IPS-11a (cell line): ENCODE measurements around the gene LGALS7B.
A peak's percentile ranks its signal among the peaks of the same experiment; 100 is the strongest.
"Not testable (repeated sequence)": the region's sequence is repeated elsewhere in the genome, so short reads cannot be mapped to it uniquely, and the experiment has no call there.

Experiments used
- H3K4me3 ChIP-seq: one replicate; pipeline ENCODE4 v1.5.1; 2013; ENCODE audit warnings: low read depth, low read length, control low read depth

Gene LGALS7B

DNA sequence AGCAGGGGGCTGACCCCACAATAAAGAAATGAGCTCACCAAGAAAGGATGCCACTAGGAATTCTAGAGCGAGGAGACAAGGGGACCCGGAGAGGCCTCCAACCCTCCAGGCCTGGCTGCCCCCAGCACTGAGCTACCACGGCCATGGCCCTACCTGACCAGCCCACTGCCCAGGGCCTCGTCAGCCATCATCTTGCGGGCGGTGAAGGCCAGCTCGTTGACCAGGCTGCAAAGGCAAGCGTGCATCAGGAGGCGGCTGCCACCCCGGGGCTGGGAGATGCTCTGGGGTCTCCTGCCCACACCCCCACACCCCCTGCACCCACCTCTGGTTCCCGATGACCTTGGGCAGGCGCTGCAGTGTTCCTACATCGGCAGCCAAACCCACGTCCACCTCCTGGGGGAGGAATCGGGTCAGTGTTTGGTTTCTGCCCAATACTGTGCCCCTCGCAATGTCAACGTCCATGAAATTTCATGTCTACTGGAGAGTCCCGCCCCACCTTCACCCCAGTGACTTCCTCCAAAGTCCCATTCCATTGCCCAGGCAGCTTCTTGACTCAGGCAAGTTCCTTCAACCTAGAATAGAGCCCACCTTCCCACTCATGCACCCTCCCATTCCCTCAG lies 27.2 kb downstream of the LGALS7B start:
- H3K4me3 ChIP-seq, result no peak overlapping the region

DNA sequence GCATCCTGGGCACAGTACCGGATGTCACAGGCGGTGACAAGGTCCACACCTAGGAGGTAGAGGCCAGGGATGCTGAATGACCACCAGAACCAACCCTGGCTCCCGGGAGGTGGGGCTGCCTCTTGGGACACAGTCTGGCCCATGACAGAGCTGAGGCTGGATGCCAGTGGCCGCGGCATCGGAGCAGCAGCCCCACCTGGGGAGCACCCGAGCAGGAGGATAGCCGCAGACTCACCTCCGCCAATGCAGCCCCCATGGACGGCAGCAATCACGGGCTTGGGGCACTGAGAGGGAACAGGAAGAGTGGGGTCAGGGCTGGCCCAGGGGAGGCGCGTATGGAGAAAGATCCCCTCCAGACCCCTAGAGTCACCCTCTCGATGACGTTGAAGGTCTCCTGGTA lies 28.1 kb downstream of the LGALS7B start:
- no peak overlapping the region for H3K4me3 ChIP-seq

DNA sequence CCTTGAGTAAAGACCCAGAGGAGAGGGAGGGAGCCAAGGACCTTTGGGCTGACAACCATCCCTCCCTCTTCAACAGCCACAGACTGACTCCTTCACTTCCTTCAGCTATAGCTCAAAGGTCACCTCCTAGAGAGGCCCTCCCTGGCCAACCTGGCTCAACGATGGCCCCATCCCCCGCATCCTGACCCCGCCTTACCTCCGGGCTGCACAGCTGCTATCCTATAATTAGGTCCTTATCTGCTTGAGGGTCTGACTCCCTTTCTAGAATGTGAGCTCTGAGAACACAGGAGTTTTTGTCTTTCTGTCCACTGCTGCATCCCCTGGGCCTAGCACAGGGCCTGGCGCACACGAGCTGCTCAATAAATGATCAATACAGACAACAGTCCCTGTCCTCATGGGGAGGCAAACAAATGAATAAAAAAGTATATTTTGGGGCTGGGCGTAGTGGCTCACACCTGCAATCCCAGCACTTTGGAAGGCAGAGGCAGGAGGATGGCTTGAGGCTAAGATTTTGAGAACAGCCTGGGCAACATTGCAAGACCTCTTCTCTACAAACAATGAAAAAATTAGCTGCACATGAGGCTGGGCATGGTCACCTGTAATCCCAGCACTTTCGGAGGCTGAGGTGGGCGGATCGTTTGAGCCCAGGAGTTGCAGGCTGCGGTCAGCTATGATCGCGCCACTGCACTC lies 30.4 kb downstream of the LGALS7B start:
- H3K4me3 ChIP-seq, result no peak overlapping the region

DNA sequence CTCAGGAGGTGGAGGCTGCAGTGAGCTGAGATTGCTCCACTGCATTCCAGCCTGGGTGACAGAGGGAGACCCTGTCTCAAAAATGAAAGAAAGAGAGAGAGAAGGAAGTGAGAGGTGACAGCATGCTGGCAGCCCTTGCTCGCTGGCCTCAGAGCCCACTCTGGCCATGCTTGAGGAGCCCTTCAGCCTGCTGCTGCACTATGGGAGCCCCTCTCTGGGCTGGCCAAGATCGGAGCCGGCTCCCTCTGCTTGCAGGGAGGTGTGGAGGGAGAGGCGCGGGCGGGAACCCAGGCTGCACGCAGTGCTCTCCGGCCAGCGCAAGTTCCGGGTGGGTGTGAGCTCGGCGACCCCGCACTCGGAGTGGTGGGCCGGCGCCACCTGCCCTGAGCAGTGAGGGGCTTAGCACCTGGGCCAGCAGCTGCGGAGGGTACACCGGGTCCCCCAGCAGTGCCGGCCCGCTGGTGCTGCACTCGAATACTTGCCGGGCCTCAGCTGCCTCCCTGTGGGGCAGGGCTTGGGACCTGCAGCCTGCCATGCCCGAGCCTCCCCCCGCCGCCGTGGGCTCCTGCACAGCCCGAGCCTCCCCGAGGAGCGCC lies 32.3 kb downstream of the LGALS7B start:
- not testable (repeated sequence) for H3K4me3 ChIP-seq

DNA sequence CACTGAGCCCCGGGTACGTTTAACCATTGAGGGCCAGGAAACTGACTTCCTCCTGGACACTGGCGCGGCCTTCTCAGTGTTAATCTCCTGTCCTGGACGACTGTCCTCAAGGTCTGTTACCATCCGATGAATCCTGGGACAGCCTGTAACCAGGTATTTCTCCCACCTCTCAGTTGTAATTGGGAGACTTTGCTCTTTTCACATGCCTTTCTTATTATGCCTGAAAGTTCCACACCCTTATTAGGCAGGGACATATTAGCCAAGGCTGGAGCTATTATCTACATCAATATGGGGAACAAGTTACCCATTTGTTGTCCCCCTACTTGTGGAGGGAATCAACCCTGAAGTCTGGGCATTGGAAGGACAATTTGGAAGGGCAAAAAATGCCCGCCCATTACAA lies 36.9 kb downstream of the LGALS7B start:
- not testable (repeated sequence) for H3K4me3 ChIP-seq

DNA sequence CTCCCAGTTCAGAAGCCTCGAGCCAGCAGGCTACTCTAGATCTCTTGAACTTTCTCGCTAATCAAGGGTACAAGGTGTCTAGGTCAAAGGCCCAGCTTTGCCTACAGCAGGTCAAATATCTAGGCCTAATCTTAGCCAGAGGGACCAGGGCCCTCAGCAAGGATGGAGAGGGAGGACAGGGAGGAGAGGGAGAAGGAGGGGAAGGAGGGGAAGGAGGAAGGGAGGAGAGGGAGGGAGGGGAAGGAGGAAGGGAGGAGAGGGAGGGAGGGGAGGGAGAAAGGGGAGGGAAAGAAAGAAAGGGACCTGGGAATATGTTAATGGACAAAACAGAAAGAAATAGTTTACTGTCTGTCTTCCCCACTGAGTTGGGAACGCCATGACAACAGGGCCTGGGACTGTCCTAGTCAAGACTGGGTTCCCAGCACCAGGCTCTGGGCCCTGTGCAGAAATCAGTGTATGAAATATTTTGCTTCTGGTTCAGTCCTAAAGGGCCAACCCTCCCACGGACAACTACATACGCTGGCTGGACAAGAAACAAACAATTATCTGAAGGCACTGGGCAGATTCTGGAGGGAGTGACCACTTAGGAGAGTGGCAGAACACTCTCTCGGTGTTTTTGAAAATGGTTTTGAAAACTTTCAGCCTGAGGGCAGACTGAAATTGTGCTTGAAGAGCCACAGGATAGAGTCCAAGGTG lies 38.0 kb downstream of the LGALS7B start:
- H3K4me3 ChIP-seq, result no peak overlapping the region

DNA sequence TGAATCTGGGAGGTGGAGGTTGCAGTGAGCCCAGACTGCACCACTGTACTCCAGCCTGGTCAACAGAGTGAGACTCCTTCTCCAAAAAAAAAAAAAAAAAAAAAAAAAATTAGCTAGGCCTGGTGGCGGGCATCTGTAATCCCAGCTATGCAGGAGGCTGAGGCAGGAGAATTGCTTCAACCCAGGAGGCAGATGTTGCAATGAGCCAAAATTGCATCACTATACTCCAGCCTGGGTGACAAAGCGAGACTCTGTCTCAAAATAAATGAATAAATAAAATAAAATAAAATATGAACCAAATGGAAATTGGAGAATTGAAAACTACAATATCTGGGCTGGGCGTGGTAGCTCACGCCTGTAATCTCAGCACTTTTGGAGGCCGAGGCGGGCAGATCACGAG lies 40.2 kb downstream of the LGALS7B start:
- not testable (repeated sequence) for H3K4me3 ChIP-seq

DNA sequence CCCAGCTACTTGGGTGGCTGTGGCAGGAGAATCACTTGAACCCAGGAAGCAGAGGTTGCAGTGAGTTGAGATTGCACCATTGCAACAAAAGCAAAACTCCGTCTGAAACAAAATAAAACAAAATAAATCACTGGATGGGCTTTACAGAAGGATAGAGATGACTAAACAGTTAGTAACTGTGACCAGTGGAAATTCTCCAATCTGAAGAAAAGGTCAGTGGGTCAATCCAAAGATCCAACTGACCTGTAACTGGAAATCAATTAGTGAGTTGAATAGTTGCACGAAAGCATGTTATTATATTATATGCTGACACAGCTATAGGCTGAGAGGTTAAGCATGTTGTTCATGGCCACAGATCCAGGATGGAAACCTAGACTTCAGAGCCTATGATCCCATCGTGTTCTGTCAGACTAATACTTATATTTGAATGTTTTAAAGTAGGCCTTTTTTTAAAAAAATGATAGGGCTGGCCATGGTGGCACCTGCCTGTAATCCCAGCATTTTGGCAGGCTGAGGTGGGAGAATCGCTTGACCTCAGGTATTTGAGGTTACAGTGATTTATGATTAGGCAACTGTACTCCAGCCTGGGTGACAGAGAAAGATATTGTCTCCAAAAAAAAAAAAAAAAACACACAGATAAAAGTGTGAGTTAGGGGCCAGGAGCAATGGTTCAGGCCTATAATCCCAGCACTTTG lies 41.2 kb downstream of the LGALS7B start:
- no peak overlapping the region for H3K4me3 ChIP-seq

DNA sequence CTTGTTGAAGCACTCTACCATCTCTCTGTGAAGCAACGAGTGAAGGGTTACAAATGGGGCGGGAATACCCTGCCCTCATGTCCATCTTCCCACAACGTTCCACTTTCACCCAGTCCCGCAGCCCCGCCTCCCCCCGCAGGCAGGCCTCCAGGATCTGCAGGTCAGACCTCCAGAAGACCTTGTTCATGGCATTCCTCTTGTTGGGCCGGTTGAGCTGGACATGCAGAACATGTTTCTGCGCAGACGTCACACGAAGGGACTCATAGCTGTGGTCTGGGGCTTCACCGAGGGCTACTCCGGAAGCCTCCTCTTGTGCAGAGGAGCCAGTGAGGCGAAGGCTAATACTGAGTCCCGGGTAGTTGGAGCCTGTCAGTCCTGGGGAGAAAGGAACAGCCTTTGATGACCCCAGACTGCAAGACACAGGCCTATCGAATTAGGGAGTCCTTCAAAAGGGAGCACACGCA lies 42.2 kb downstream of the LGALS7B start:
- peak overlapping the region; percentile 73 for H3K4me3 ChIP-seq

DNA sequence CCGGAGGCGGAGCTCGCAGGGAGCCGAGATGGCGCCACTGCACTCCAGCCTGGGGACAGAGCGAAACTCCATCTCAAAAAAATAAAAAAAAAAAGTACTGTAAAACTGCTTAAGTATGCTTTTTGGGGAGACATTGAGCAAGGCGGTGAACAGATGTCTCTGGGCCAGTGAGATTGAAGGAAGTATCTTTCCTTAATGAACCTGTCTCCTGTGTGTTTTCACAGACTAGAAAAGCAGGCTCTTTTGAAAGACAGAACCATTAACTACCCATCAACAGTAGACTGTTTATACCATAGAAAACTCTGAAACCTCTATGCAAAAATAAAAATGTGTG lies 44.1 kb downstream of the LGALS7B start:
- no peak overlapping the region for H3K4me3 ChIP-seq

DNA sequence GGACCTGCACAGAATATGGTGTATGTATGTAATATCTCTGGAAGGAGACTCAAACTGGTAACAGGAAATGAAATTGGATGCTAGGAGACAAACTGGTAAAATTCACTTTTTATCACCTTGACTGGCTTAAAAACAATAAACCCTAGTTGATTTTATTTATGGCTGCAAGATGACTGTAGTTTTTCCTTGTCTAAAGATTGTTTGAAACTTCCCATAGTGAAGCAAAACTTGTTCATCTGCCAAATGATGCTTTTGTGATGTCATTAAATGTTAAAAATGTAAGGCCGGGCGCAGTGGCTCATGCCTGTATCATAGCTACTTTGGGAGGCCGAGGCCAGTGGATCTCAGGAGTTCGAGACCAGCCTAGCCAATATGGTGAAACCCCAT lies 45.1 kb downstream of the LGALS7B start:
- H3K4me3 ChIP-seq, result no peak overlapping the region

DNA sequence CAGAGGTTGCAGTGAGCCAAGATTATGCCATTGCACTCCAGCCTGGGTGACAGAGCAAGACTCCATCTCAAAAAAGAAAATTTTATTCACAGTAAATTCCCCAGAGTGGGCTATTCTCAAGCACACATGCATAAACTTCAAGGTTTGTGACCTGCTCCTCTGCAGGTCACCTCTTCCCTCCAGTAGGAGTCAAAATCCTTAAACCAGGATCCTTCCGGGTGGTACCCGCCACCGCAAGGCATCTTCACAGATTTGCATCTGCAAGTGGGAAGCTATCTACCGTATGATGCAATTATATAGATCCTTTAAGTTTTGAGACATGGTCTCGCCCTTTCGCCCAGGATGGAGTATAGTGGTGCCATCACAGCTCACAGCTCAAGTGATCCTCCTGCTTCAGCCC lies 45.6 kb downstream of the LGALS7B start:
- H3K4me3 ChIP-seq, result no peak overlapping the region

DNA sequence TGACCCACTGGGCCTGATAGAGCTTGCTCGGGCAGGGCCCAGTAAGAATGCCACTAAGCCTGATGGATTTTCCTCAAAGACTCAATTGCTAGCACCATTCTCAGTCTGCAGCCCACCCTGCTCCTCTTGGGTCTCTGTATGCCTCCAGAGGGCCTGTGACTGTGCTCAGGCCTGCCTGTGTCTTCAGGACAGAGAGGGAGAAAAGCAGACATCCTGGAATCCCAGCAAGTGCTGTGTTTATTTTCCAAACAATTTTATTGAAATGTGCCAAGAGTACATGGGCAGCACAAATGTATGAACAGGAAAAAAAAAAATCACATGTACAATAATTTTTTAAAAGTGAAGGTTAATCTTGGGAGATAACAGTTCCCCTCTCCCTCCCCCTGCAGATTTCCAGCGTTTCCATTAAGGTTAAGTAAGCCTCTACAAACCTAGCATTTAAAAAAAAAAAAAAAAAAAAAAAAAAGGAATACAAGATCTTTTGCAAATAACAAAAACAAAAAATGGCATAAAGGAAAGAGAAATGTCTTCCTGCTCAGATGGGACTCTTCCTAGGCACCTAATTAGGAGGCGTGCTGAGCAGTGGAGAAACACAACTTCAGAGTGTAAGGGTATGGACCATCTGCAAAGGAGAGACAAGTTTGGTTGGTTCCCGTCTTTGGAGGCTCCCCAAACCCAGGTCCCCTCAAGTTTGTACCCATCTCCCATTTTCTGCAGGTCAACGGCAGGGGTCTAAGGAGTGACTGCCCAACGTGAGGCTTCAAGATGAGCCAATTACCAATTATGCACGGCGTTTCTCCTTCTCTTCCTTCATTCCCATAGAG lies 47.4 kb downstream of the LGALS7B start:
- H3K4me3 ChIP-seq, result no peak overlapping the region

DNA sequence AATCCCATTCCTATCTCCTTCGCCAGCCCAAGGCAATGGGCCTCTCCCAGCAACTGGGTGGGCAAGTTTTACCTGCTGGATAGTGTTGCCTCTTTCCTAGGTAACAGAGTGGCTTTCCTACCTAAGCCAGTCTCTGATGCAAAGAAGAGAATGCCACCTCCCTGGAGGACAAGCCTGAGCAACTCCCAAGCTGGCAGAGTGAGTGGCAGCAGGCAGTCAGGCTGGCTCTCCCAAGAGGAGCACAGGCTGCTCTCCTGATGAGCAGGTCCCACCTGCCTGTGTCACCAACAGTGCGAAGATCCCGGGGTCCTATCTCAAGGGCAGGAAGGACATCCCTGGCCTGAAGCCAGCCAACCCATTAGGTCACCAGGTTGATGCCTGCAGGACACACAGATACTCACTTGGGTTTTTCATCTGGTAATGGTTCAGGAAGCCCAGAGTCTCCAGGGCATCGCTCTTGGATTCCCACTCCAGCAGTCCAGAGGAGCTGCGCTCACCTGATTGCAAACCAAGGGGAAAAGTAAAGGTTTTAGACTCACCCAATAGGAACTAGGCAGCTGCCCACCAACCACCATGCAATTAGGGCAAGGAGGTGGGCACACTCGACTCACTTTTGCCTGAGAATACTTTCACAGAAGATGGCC lies 48.1 kb downstream of the LGALS7B start:
- H3K4me3 ChIP-seq, result no peak overlapping the region

DNA sequence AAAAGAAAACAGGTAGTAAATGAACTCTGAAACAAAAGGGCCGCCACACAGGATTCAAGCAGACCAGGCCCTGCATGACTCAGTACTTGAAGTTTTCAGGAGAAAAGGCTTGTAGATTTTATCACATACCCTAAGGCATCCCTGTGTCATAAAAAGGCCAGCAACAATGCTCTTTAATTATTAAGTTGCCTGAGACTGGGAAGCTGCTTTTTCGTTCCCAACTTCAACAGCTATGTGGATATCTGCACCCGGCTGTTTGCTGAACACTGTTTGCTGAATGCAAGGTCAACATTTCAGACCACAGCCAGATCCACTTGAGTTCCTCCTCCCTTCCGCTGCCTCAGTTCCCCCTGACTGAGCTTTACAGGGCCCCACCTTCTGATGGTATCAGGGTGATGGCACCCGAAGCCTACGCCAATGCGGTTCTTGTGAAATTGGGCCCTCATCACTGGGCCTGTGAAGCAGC lies 48.7 kb downstream of the LGALS7B start:
- no peak overlapping the region for H3K4me3 ChIP-seq

DNA sequence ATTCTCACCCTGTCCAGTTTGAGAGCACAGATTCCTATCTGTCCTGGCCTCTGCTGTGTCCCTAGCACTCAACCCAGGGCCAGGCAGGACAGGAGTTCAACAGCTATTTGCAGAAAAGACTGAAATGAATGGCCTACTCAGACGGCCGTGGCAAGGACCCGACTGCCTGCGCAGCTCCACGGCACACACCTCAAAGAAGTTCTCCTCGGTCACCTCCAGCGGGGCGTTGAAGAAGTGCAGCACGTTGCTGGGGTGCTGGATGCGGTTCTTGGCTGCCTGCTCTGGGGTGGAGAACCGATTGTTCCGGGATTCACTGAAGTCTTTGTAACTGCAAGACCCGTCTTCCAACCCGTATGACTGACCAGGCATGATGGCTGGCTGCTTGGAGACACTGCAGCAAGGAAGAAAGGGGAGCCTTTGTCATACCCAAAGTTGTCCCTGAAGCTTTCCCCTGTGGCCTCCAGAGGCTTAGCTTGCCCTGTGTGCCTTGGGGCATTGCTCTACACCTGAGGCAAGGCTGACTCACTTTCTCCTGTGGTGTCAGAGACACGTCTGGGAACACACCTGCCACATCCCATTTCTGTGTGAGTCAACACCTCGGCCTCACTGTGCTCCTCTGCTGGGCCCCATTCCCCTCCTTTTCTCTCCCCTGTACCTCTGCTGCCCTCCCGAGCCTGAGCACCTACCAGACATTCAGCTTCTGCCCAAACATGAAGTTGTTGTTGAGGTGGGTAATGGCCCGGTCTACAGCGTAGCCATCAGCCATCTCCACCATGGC lies 49.4 kb downstream of the LGALS7B start:
- H3K4me3 ChIP-seq, result no peak overlapping the region

DNA sequence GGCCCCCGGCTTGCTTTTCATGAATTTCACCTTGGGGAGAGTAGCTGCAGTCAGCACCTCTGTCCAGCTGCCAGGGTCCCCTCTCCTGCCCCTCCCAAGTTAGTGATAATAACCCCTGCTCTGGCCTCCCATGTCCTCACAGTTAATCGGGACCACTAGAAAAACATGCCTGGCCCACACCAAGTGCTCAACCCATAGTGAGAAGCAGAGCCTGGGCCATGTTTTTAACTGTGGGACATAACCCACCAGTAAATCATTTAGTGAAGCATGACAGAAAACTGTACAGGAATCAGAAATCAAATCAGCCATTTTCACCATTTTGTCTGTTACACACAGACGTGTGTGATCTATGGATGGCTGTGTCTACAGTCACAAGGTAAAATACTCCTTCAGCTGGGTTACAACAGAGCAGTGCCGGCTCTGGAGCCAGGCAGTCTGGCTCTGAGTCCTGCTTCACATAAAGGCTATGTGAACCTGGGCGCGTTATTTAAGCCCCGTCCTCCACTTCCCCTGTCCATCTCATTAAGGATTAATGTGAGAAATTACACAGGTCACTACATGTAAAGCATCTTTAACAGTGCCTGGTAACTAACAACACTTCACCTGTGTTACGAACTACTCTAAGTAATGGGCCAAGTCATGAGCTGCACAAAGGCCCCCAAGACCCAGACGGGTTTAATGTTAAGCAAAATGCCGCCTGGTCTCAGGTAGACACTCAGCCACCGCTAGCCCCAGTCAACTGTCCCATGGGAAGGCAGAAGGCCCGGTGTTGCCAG lies 50.2 kb downstream of the LGALS7B start:
- H3K4me3 ChIP-seq, result no peak overlapping the region

DNA sequence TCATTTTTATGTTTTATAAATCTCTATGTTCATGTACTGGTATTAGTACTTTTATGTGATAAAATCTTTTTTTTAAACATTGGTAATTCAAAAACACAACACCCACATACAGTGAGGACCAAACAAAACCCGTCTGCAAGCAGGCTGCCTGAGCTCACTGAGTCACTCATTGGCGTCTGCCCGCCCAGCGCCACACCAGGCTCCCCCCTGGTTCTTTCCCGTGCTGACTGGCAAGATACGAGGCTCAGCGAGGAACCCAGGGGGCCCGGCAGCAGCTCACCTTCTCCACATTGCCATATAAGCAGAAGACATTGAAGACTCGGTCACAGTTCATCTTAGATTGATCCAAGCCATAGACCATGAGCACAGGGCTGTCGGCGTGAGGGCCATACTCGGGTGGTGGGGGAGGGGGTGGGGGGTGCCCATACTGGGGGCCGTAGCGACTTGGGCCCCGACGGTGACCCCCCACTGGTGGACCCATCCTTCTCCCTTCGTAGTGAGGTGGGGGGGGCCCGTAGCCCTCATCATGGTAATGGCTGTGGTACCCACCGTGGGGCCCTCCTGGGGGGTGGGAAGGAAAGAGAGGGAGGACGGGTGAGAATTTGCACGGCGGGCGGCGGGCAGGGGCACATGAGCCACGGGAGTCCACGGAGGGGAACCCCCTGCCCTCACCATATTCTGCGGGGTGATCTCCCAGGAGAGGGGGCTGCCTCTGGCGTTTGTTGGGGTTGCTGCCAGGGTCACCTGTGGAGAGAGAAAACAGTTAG lies 51.0 kb downstream of the LGALS7B start:
- H3K4me3 ChIP-seq, result no peak overlapping the region
